PC-3 (cell line): ENCODE results near the gene MYL7.

Experiments
- CTCF ChIP-seq: fragments of 300-600 bp; sonication (generic); conservative IDR thresholded peaks from 2 replicates; pipeline ENCODE4 v1.5.1; 2017; ENCODE audit warnings: antibody characterized with exemption, low read depth, mild to moderate bottlenecking, low read length
- EZH2 ChIP-seq: fragments of 300-600 bp; sonication (generic); IDR thresholded peaks from one replicate; pipeline ENCODE4 v1.6.1; 2017; ENCODE audit warnings: antibody characterized with exemption, mild to moderate bottlenecking, low read length; ENCODE audit not compliant: unreplicated experiment
- EZH2phosphoT487 ChIP-seq: fragments of 300-600 bp; sonication (generic); IDR thresholded peaks from 2 replicates; pipeline ENCODE4 v1.6.1; 2018; ENCODE audit warnings: mild to moderate bottlenecking, antibody characterized with exemption, low read length, borderline replicate concordance

- TF ChIP-seq CTCF (no peak), EZH2 (no peak), EZH2phosphoT487 (no peak)
Observed at GRCh38 chr7:44112231-44112996, 28.7 kb downstream of the MYL7 start.
